COLO668 (cell line): Measurements from ENCODE around the gene CISTR.

ENCODE experiments used
- DNase-seq: peaks from one replicate; lab custom pipeline; 2025; ENCODE audit not compliant: unreplicated experiment; lab: John Stamatoyannopoulos, UW

Gene CISTR

GRCh38 chr12:53744130-53744441, 7.7 kb downstream of the CISTR start:
- DNase-seq: no peak

- peak; percentile 24 for DNase-seq
Observed at GRCh38 chr12:53743266-53744129, 8.3 kb downstream of the CISTR start.

DNA sequence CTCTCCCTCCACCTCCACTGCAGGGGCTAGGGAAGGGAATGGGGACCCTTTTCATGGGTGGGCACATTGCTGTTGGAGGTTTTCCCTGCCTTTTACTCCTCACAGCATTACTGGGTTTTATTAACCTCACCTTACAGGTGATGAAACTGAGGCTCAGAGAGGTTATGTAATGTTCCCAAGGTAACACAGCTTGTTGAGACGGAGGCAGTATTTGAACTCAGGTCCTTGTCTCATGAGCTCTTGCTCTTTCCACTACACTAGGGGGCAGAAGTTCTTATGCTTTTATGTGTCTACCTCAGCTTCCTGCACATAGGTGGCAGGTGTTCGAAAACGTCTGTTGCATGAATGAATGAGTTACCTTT, 11.7 kb downstream of the CISTR start:
- no peak for DNase-seq

DNA sequence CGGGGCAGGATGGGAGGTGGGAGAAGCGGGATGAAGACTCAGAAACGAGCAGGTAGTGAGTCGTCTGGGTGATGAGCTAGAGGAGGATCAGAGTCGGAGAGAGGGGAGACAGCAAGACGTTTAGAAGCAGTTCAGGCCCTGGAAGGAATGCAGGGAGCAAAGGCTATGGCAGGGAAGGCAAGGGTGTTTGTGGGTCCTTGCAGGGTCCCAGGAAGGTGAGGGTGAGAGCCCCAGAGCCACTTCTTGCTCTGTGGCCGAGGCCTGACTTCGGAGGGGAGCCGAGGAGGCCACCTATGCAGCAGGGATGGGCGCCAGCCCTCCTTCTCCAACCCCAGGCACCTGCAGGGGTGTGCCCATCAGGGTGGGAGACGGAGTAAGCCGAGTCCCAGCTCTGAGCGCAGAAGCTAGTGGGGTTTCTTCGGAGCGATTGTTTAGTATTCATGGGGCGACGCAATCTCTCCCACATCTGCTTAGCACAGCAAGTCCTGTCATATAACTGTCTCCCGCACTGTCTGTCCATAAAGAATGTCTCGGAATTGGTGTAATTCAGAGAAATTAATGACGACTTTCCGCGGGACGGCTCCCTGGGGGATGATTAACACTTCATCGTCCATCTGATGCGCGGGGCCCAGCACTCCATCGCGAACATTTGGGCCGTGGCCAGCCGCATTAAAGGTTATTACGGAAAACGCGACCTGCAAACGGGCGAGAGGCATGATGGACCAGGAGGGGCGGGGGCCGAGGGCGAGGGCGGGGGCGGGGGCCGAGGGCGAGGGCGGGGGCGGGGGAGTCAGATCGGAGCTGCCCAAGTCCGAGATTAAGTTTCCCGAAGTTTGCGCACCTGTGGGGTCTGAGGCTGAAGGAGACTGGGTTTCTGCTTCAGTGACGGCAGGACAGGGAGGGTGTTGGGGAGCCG, 12.3 kb downstream of the CISTR start:
- DNase-seq: no peak

DNA sequence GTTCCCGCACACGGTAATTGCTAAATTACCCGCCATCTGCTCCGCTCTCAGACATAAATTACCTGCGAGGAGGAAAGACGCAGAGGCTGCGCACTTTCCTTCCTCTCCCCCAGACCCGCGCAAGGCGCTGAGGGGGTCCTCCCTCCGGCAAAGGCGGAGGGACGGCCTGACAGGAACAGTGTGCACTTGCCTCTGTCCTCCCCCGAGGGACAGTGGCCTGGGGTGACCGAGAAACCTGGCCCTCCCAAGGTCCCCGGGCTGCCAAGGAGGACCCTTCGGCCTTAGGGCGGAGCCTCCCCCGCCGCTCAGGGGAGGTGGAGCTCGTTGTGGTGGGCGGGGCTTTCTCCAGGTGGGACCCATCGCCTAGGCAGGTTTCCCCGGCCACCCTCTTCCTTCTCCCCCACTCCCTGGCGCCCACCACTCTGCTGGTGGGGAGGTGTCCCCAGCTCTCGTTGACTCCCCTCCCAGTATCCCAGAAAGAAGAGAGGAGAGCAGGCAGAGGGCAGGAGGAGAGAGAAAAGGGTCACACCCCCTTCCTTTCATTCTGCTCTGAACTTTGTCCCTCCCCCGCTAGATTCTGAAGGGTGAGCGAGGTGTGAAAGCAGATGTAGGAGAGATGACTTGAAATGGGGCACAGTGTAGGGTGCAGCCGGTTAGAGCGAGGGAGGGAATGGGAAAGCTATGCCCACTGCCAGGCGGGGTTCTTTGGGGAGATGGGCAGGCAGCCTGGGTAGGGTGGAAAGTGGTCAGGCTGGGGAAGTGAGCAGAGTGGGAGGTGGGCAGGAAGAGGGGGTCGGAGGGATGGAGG, 13.2 kb downstream of the CISTR start:
- DNase-seq: no peak

DNA sequence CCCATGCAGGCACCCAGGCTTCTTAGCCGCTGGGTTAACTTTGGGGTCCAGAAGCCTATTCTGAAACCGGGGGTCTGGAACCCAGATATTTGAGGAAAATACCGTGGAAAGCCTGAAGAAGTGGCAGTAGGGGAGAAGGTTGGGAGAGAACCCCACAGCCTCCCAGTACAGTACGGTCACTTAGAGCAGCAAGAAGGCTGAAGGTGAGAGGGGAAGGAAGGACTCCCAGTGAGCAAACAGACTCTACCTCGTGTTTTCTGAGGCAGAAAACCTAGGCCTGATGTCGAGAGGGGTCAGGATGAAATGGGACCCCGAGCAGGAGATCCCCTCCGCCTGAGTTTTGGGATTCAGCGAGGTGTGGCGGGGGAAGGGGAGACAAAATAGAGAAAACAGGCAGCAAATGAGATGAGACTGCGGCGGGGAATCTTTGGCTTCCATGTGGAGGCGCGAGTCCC, 13.8 kb downstream of the CISTR start:
- DNase-seq: no peak

DNA sequence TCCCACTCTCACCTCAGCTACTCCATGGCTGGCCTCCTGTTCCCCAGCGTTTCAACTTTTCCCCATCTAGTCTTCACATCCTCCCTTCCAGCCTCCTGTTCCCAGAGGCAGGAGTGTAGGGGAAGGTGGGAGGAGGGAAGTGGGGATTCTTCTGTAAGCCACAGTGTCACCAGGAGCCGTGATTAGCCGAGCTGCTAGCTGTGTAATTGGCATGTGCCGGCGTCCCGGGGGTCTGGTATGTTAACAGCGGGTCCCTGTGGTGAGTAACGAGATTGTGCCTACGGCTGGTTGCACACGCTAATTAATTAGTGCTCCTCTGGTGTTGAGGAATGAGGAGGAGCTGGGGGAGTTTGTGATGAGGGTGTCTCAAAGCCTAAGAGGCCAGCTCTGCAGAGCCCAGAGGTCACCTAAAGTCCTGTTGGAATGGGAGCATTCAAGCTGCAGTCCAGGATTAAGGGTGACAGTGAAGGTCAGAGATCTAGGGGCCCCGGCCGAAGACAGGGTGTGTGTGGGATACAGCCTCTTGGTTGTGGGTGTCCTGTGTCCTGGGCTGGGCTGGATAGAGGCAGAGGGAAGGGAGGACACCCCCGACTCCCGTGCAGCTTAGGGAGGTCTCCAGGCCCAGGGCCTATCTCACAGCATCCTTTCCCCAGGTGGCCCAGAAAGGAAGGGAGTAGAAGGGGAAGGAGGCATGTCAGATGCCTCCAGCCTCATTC, 14.5 kb downstream of the CISTR start:
- DNase-seq: no peak

DNA sequence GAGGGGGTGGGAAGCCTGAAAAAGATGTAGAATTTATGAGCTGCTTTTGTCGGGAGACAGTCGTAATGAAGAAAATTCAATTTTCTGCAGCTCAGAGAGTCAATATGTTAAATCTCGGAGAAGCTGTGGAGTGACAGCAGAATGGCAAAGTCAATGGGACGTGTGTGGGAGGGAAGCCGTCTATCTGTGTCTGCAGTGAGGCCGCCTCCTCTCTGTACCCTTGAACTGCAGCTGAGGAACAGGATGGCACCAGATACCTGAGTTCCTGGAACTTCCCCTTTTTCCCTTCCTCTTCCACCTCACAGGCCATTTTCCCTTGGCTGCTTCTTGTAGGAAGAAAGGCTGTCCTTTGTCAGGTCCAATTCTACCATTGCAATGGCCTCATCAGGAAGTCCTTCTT, 15.2 kb downstream of the CISTR start:
- no peak for DNase-seq

- no peak for DNase-seq
Observed at GRCh38 chr12:53735556-53735955, 16.2 kb downstream of the CISTR start.

DNA sequence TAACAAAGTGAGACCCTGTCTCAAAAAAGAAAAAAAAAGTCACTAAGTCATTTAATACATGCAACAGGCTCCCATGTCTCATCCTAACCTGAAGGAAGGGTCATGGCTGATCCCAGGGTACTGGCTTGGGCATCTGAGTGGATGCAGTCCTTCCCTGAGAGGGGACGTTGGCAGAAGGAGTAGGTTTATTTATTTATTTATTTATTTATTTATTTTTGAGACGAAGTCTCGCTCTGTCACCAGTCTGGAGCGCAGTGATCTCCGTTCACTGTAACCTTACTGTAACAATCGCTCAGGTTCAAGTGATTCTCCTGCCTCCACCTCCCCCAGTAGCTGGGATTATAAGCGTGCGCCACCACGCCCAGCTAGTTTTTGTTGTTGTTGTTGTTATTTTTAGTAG, 17.4 kb downstream of the CISTR start:
- no peak for DNase-seq

- DNase-seq: no peak
Observed at GRCh38 chr12:53733807-53734200, 18.0 kb downstream of the CISTR start.

- no peak for DNase-seq
Observed at GRCh38 chr12:53733051-53733806, 18.6 kb downstream of the CISTR start.

DNA sequence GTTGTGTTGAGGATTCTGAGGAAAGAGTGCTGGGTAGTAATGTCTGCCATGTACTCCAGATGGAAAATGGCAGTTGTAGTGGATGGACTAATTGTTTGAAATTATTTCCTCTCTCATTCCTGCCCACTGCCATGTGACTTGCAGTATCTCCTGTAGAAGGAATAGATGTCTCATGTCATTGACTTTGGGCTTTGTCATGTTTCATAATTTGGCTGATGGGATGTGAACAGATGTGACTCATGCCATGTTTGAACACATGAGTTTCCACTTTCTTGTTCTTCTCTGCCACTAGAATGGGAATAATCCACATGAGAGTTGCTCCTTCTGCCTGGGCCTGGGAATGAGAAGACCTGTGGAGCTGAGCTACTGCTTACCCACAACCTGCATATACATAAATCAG, 22.1 kb downstream of the CISTR start:
- DNase-seq: no peak

DNA sequence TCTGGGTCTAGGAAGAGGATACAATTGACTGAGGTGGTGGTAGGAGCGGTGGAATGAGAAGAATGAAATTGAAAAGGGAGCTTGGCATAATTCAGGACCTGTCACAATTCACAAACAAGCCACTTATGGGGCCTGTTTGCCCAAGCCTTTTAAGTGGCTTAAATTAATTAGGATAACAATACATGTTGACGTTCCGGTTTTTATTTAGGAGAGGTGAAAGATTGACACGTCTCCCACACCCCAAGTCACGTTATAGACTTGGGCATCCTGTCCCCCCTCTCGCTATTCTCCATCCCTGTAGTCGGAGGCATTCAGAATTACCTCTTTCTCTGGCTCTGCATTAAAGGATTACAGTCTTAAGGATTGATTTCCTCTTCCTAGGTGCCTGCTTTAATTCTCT, 23.6 kb downstream of the CISTR start:
- no peak for DNase-seq

DNA sequence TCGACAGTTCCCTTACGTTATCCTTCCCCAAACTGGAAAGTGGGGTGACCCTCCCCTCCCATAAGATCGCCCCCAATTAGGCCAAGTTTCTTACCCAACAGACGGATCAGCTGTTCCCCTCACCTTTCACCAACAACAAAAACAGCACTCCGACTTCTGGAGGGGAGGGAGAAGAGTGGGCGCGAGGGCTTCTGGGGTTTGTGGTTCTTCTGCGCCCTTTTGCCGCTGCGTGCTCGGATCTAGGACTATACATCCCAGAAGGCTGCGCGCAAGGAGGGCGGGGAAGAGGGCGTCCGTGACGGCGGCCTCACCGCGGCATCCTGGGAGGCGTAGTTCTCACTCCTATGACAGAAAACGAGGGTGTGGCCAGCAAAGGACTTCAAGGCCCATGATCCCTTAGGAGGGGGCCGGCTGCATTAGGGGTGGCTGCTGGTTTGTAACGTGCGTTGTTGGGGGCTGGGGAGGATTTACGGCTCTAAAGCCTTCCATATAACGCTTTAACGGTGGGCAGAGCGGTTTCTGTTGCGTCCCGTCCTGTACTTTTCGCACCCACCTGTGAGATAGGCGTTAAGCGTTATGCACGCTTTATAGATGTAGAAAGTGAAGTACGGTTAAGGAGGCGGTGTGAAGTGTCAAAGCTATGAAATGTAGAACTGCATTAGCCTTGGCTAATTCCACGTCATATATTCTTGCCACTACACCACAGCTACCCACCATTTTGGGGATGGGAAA, 24.3 kb downstream of the CISTR start, which contains the start of gene CALCOCO1:
Gene CALCOCO1, minus strand, starts transcription at position 143 of the 732 bp plus-strand sequence. CDS start 2,210 bp downstream, outside the sequence.
- DNase-seq: peak; percentile 93

DNA sequence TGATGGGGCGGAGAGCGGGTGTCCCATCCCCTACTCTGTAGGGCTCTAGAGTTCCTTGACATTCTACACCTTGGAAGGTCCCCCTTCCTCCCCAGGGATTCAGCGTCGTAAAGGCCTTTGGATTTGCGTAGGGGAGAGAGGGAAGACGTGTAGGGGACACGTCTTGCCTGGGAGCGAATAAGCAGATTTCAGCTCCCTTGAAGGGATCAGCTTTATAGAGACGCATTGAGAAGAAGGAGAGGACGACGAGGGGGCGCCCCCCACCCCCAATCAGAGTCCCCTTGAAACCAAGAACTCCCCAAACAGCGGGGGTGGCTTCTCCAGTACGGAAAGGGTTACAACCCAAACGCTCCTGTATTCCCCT, 24.9 kb downstream of the CISTR start:
- DNase-seq: no peak

GRCh38 chr12:53726341-53726740, 25.4 kb downstream of the CISTR start:
- no peak for DNase-seq

GRCh38 chr12:53725824-53726223, 26.0 kb downstream of the CISTR start:
- no peak for DNase-seq

DNA sequence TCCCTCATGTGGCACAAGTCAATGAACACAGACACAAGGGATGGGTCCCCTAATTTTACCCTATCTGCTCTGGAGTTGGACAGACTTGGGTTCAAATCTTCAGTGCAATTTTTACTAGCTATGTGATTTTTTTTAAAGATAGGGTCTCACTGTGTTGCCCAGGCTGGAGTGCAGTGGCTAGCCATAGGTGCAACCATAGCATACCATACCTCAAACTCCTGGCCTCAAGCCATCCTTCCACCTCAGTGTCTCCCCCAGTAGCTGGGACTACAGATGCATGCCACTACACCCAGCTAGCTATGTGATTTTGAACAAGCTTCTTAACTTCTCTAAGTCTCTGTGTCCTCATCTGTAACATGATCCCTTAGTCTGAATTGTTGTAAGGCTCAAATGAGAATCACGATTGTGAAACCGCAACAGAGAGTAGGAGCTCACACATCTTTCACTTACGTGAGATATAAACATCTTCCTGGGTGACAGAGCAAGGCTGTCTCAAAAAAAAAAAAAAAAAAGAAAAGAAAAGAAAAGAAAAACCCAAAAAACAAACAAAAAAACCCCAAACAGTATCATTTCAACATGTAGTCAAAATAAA, 29.2 kb downstream of the CISTR start:
- DNase-seq: no peak
